Measurements from ENCODE around the gene TMEM131L.
"Not testable (repeated sequence)": the region's sequence is repeated elsewhere in the genome, so short reads cannot be mapped to it uniquely, and the experiment has no call there.

The TMEM131L gene

DNA sequence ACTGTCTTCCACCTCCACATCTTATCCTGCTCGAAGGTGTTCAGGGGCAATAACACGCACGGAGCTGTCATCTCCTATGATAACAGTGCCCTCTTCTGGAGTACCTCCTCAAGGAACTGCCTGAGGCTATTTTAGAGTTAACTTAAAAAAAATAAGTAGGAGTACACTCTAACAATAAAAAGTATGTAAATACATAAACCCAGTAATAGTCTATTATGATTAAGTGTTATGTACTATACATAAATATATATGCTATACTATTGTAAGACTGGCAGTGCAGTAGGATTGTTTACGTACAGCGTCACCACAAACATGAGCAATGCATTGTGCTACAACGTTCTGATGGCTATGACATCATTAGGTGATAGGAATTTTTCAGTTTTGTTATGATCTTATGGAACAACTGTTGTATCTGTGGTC, 183.4 kb downstream of the TMEM131L start:
- no peak for DNase-seq (ENCODE audit: low spot score)

- no peak for DNase-seq (ENCODE audit: low spot score)
Measured at GRCh38 chr4:153651116-153651515, 185.0 kb downstream of the TMEM131L start.

DNA sequence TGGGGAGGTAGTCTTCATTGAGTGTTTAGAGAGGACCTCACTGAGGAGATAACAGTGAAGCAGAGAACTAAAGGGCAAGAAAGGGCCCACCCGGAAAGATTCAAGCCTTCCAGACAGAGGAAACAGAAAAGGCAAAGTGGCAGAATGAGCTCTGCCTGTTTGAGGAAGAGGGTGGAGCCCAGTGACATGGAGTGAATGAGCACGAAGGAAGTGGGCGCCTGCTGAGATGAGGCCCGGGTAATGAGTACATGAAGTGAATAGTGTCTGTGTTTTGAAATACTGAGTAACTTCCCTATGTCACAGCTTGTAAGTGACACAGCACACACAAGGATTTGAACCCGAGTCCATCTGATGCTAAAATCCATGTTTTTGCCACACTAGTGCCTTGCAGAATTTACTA, 185.4 kb downstream of the TMEM131L start:
- DNase-seq (ENCODE audit: low spot score) = no peak

- no peak for DNase-seq (ENCODE audit: low spot score)
Measured at GRCh38 chr4:153652051-153652784, 186.1 kb downstream of the TMEM131L start.

DNA sequence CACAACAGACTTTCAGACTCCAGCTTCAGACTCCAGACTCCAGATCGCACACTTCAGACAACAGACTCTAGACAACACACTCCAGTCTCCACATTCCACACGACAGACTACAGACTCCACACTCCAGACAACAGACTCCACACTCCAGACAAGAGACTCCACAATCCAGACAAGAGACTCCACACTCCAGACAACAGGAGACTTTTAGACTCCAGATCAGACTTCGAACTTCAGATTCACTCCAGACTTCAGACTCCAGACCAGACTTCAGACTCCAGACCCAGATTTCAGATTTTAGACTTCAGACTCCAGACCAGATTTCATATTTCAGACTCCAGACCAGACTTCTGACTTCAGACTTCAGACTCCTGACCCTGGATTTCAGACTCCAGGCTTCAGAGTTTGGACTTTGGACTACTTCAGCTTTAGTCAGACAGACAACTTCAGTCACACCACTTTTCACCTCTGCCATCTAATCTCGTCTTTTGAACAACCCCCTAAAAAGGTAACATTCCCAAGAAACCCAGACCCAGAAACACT, 188.9 kb downstream of the TMEM131L start:
- no peak for DNase-seq (ENCODE audit: low spot score)

GRCh38 chr4:153655928-153656327, 189.8 kb downstream of the TMEM131L start:
- no peak for DNase-seq (ENCODE audit: low spot score)

DNA sequence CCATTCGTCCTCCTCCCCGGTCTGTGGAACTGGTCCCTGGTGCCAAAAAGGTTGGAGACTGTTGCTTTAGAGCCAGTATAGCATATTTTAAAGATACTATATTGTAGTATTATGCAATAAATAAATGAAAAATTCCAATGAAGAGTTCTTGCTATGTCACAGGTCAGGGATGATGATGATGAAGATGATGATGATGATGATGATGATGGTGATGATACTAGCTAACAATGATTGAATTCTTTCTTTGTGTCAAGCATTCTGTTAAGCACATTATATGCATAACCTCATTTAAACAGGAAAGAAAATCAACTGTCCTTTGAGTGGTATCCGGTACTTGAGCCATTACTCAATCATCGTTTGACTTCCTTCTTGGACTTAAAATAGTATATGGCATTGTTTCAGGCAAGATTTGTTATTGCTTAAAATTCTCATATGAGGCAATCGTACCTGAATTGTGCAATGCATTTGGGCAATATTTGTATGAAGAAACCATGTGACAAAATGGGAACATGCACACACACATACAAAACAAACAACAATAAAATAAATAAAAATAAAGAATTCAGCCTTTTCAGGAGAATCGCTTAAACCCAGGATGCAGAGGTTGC, 195.2 kb downstream of the TMEM131L start:
- no peak for DNase-seq (ENCODE audit: low spot score)

DNA sequence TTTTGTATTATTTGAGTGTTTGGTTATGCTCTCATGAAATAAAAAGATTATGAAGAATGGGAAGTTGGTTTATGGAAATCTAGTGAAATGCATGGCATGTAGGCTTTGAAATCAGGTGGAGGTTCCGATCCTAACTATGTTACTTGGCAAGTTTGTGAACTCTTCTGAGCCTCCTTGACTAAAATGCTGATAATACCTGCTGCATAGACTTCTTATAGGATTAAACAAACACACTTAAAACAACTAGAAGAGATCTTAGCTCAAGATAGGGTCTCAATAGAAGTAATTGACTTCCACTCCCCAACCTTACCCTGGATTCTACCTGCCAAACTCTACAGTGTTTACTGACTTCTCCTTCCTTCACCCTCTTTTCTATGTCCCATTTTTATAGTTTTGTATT, 195.7 kb downstream of the TMEM131L start:
- no peak for DNase-seq (ENCODE audit: low spot score)

DNA sequence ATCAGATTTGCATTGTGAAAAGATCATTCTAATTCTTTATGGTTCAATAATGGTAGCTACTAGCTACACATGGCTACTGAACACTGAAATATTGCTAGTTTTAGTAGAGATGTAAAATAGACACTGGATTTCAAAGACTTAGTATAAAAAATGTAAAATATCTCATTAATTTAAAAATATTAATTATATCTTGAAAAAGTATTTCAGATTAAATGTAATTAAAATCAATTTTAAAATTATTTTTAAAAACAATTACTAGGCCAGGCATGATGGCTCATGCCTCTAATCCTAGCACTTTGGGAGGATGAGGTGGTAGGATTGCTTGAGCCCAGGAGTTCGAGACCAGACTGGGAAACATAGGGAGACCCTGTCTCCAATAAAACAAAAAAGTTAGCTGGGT, 197.5 kb downstream of the TMEM131L start:
- DNase-seq (ENCODE audit: low spot score) = no peak

GRCh38 chr4:153666505-153666904, 200.3 kb downstream of the TMEM131L start:
- DNase-seq (ENCODE audit: low spot score) = not testable (repeated sequence)

- DNase-seq (ENCODE audit: low spot score) = no peak
Measured at GRCh38 chr4:153668647-153669046, 202.5 kb downstream of the TMEM131L start.

DNA sequence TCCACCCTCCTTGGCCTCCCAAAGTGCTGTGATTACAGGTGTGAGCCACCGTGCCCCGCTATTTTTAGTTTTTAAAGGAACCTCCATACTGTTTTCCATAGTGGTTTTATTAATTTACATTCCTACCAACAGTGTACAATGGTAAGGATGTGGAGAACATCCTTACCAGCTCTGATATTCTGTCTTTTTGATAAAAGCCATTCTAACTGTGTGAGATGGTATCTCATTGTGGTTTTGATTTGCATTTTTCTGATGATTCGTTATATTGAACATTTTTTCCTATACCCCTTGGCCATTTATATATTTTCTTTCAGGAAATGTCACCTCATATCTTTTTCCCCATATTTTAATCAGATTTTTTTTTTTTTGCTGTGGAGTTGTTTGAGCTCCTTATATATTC, 203.7 kb downstream of the TMEM131L start:
- DNase-seq (ENCODE audit: low spot score) = no peak

GRCh38 chr4:153676486-153676885, 210.3 kb downstream of the TMEM131L start:
- no peak for DNase-seq (ENCODE audit: low spot score)

- peak; percentile 44 for DNase-seq (ENCODE audit: low spot score)
Measured at GRCh38 chr4:153676984-153677383, 210.8 kb downstream of the TMEM131L start.

DNA sequence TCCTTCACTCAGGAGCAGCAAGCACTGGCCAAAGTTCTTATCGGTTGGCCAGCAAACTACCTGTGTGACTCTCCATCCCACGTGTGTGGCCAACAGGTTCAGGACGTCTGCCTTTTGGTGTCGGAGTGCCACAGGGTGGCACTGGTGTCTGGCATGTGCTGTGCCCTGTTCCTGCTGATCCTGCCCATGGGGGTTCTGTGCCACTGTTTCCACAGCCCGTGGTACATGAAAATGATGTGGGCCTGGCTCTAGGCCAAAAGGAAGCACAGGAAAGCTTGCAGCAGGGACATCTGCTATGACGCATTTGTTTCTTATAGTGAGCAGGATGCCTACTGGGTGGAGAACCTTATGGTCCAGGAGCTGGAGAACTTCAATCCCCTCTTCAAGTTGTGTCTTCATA, 213.3 kb downstream of the TMEM131L start:
- DNase-seq (ENCODE audit: low spot score) = no peak

- DNase-seq (ENCODE audit: low spot score) = no peak
Measured at GRCh38 chr4:153683763-153684181, 217.6 kb downstream of the TMEM131L start.

GRCh38 chr4:153684182-153684970, 218.2 kb downstream of the TMEM131L start, which contains the start of gene TLR2:
TSS of gene TLR2 (plus strand) at chr4:153684280. CDS start at chr4:153702908, 18,628 bp downstream.
- peak; percentile 63 for DNase-seq (ENCODE audit: low spot score)

- DNase-seq (ENCODE audit: low spot score) = no peak
Measured at GRCh38 chr4:153684971-153685371, 218.8 kb downstream of the TMEM131L start.

Measured in AG20443 (cell line).